HG03439 (cell line): ENCODE measurements around the gene HLCS.
"Not testable (repeated sequence)": the region's sequence is repeated elsewhere in the genome, so short reads cannot be mapped to it uniquely, and the experiment has no call there.

Experiments used
- ATAC-seq: cut with Tn5 transposase; IDR thresholded peaks from one replicate; pipeline ENCODE4 v1.9.1; 2021; ENCODE audit warnings: mild to moderate bottlenecking, moderate library complexity; ENCODE audit not compliant: unreplicated experiment

The HLCS gene

GRCh38 chr21:36966066-36966820 lies at the start of gene HLCS:
Gene HLCS (minus strand): TSS chr21:36966669. CDS start chr21:36966638, 31 bp downstream.
- ATAC-seq: peak; percentile 73

DNA sequence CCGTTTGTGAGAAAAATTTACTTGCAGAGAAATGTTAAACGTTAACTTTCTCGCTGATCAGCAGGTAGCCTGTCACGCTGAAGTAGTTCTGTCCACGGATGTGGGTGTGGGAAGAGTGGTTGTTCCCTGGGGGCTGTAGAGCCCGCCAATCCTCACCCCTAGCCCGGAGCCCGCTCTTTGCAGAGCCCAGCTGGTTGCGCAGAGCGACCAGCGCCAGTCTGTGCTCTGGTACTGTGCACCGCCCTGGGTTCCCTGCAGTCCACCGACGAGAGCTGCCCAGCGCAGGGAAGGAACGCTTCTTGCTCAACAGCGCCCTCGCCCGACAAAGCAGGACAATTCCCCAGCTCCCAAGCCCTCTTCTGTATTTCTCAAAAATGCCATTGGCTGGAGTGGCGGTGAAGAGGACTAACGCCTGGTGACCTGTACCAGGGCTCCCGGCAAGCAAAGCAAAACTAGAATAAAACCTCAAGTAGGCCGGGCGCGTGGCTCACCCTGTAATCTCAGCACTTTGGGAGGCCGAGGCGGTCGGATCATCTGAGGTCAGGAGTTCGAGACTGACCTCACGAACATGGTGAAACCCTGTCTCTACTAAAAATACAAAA lies 43.4 kb upstream of the HLCS start:
- ATAC-seq: peak; percentile 84

GRCh38 chr21:37008724-37009123 lies 42.3 kb upstream of the HLCS start:
- ATAC-seq: no peak

DNA sequence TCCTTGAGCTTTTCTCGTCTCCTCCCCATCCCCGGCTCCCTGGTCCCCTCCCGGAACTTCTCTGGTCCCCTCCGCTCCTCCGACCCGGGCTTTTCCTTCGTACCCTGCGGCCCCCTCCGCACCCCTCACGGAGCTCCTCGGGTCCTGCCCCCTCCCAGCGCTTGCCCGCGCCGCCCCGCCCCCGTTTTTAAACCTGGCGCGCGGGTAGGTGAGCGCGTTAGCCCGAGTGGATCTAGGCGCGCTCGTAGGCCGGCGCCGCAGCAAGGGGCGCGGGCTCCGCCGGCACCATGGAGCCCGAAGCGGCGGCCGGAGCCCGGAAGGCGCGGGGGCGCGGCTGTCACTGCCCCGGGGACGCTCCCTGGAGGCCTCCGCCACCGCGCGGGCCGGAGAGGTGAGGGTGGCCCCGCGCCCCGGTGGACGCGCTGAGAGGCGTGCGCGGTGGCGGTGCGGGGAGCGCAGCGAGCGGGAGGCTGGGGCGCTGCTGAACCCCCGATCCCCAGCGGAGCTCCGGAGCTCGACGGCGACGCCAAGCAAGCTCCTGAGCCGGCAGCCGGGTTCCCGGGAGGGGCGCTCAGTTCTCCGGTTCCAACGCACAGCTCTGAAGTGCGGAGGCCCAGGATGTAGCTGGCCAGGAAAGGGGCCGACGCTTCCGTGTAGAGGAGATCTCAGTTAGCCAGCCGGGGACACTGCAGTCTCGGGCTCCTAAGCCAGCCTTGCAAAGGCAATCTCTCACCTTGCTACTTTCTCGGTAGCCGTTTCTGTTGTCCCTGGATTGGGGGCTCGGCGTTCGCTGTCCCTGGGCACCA lies 40.2 kb upstream of the HLCS start, which contains the start of gene RIPPLY3:
Gene RIPPLY3 (plus strand): TSS at position 217 of the 806 bp plus-strand sequence. CDS start 71 bp downstream, at position 288.
- no peak for ATAC-seq

DNA sequence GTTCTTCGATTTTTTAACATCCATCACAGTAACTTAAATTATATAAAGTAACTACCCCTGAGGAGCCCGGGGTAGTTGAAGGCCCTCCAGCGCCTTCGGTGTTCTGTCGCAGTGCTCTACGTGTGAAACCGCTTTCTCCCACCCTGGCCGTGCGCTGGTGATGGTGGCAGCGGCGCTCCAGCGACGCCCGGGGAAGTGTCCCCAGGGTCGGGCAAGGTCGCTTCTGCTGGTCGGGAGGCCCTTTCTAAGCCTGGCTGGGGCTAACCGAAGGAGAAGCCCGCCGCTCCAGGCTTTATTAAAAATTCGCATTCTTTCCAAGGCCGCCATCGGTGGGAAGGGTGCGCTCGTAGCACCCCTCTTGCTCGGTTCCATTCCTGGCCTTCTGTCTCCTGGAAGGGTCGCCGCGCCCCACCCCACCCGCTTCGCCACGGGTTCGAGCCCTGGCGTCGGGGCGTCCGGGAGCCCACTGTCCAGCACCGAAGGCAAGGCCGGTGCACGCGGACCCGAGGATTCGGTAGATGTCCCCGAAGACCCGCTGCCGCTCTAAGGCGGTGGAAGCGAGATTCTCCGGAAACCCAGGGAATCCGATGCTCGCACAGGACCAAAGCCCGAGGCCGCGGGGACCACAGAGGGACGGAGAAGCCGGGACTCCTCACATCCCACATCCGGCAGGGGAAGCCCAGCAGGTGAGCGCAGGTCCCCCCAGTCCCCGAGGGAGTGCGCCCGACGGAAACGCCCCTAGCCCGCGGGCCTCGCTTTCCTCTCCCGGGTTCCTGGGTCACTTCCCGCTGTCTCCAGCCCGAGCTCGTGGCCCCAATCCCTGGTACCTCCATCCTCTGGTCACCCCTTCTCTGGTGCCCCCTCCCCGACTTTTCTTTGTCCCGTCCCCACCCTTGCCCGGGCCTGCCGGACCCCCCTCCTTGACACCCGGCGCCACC lies 39.3 kb upstream of the HLCS start:
- no peak for ATAC-seq

DNA sequence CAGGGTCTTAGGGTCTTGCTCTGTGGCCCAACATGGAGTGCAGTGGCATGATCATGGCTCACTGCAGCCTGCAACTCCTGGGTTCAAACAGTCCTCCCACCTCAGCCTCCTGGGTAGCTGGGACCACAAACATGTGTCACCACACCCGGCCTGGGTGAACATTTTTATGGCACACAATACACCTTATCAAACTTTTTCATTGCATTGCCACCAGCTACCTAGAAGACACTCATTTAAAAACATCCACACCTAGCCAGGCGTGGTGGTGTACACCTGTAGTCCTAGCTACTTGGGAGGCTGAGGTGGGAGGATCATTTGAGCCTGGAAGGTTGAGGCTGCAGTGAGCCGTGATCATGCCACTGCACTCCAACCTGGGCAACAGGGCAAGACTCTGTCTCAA lies 37.4 kb upstream of the HLCS start:
- not testable (repeated sequence) for ATAC-seq

GRCh38 chr21:37002851-37003250 lies 36.4 kb upstream of the HLCS start:
- ATAC-seq: not testable (repeated sequence)

- ATAC-seq: no peak
These were observed 35.0 kb upstream of the HLCS start for GRCh38 chr21:37001441-37001840.

DNA sequence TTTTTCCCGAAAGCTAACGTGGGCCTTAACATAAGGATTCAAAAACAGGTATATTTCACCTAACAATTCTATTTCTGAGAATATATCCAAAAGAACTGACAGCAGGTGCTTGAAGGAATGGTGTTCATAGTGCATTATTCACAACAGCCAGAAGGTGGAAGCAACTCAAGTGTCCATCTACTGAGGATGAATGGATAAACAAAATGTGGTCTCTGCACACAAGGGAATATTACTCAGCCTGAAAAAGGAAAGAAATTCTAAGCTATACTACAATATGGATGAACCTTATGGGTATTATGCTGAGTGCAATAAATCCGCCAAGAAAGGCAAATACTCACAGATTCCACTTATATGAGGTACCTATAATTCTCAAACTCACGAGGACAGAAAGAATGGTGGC lies 33.9 kb upstream of the HLCS start:
- ATAC-seq: no peak

- ATAC-seq: no peak
These were observed 32.8 kb upstream of the HLCS start for GRCh38 chr21:36999131-36999898.

GRCh38 chr21:36995285-36995684 lies 28.8 kb upstream of the HLCS start:
- ATAC-seq: not testable (repeated sequence)

GRCh38 chr21:36994501-36995158 lies 28.2 kb upstream of the HLCS start:
- ATAC-seq: no peak

DNA sequence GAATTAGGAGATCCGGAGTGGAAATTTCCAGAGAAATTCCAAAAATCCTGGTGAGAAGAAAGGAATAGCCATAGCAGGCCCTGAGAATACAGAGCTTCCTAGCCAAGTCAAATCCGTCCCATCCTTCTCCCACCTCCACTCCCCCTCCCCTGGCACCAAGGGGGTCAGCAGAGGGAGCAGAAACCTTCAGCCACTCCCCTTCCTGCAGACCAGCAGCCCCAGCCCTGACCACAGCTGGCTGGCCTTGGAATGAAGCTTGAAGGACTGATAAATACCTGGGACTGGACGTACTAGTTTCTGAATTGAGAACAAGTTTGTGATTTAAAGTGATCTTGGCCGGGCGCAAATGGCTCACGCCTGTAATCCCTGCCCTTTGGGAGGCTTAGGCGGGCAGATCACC lies 26.2 kb upstream of the HLCS start:
- no peak for ATAC-seq

- no peak for ATAC-seq
These were observed 24.2 kb upstream of the HLCS start for GRCh38 chr21:36990508-36991205.

GRCh38 chr21:36989699-36990507 lies 23.4 kb upstream of the HLCS start:
- ATAC-seq: peak; percentile 90

- ATAC-seq: not testable (repeated sequence)
These were observed 22.8 kb upstream of the HLCS start for GRCh38 chr21:36989199-36989698.

GRCh38 chr21:36988536-36988935 lies 22.1 kb upstream of the HLCS start:
- no peak for ATAC-seq

DNA sequence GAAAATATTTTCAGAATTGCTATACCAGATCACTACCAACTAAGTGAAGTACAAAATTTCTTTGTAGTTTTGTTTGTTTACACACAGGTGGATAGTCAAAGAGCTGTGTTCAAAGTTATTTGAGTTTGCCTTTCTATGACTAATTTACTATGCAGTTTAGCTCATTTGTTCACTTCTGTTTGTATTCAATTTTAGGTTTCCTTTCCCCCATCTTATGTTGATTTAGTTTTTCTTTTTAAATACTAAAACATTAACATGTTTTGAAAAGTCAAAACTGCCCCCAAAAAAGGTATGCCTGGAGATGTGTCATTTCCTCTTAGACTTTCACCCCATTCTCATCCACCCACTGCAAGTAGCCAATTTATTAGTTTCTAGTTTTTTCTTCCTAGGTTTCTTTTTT lies 21.4 kb upstream of the HLCS start:
- ATAC-seq: no peak
